Measurements from ENCODE around the gene GRID2.

The GRID2 gene

GRCh38 chr4:92678292-92678691 is 374.5 kb downstream of the GRID2 start:
- no peak for DNase-seq (ENCODE audit: low read depth, low spot score)

- no peak for DNase-seq (ENCODE audit: low read depth, low spot score)
Measured at GRCh38 chr4:92679149-92679548, 375.4 kb downstream of the GRID2 start.

- no peak for DNase-seq (ENCODE audit: low read depth, low spot score)
Measured at GRCh38 chr4:92714640-92715039, 410.9 kb downstream of the GRID2 start.

- no peak for DNase-seq (ENCODE audit: low read depth, low spot score)
Measured at GRCh38 chr4:92733231-92733630, 429.5 kb downstream of the GRID2 start.

- DNase-seq (ENCODE audit: low read depth, low spot score) = no peak
Measured at GRCh38 chr4:92735025-92735665, 431.4 kb downstream of the GRID2 start.

GRCh38 chr4:92760433-92760832 is 456.7 kb downstream of the GRID2 start:
- DNase-seq (ENCODE audit: low read depth, low spot score) = no peak

- no peak for DNase-seq (ENCODE audit: low read depth, low spot score)
Measured at GRCh38 chr4:92776080-92776479, 472.3 kb downstream of the GRID2 start.

- no peak for DNase-seq (ENCODE audit: low read depth, low spot score)
Measured at GRCh38 chr4:92789741-92790140, 486.0 kb downstream of the GRID2 start.

- DNase-seq (ENCODE audit: low read depth, low spot score) = no peak
Measured at GRCh38 chr4:92791871-92792440, 488.2 kb downstream of the GRID2 start.

GRCh38 chr4:92809381-92809780 is 505.6 kb downstream of the GRID2 start:
- no peak for DNase-seq (ENCODE audit: low read depth, low spot score)

- DNase-seq (ENCODE audit: low read depth, low spot score) = no peak
Measured at GRCh38 chr4:92812652-92813051, 508.9 kb downstream of the GRID2 start.

GRCh38 chr4:92814677-92815076 is 510.9 kb downstream of the GRID2 start:
- no peak for DNase-seq (ENCODE audit: low read depth, low spot score)

- DNase-seq (ENCODE audit: low read depth, low spot score) = no peak
Measured at GRCh38 chr4:92825256-92825655, 521.5 kb downstream of the GRID2 start.

- no peak for DNase-seq (ENCODE audit: low read depth, low spot score)
Measured at GRCh38 chr4:92825791-92826190, 522.0 kb downstream of the GRID2 start.

GRCh38 chr4:92830771-92831170 is 527.0 kb downstream of the GRID2 start:
- no peak for DNase-seq (ENCODE audit: low read depth, low spot score)

GRCh38 chr4:92840880-92841279 is 537.1 kb downstream of the GRID2 start:
- no peak for DNase-seq (ENCODE audit: low read depth, low spot score)

GRCh38 chr4:92843784-92844183 is 540.0 kb downstream of the GRID2 start:
- DNase-seq (ENCODE audit: low read depth, low spot score) = no peak

- no peak for DNase-seq (ENCODE audit: low read depth, low spot score)
Measured at GRCh38 chr4:92847026-92847425, 543.3 kb downstream of the GRID2 start.

GRCh38 chr4:92862509-92862908 is 558.7 kb downstream of the GRID2 start:
- no peak for DNase-seq (ENCODE audit: low read depth, low spot score)

- DNase-seq (ENCODE audit: low read depth, low spot score) = no peak
Measured at GRCh38 chr4:92864096-92864495, 560.3 kb downstream of the GRID2 start.

- no peak for DNase-seq (ENCODE audit: low read depth, low spot score)
Measured at GRCh38 chr4:92872604-92873003, 568.8 kb downstream of the GRID2 start.

- no peak for DNase-seq (ENCODE audit: low read depth, low spot score)
Measured at GRCh38 chr4:92885632-92886031, 581.9 kb downstream of the GRID2 start.

- no peak for DNase-seq (ENCODE audit: low read depth, low spot score)
Measured at GRCh38 chr4:92952426-92952825, 648.7 kb downstream of the GRID2 start.

GRCh38 chr4:92952897-92953296 is 649.1 kb downstream of the GRID2 start:
- no peak for DNase-seq (ENCODE audit: low read depth, low spot score)
